PFSK-1 (cell line): ENCODE results near the gene CPSF3.

ENCODE experiments used
- FOXP2 ChIP-seq: optimal IDR thresholded peaks from 2 replicates; pipeline ENCODE3; 2011; ENCODE audit warnings: borderline replicate concordance, control low read depth, inconsistent platforms; ENCODE audit not compliant: insufficient read depth; ENCODE audit errors: extremely low read length, extremely low read depth
- POLR2AphosphoS5 ChIP-seq: IDR thresholded peaks from 2 replicates; pipeline ENCODE4 v1.6.1; 2012; ENCODE audit warnings: low read depth, mild to moderate bottlenecking, control low read depth, low read length, moderate library complexity
- REST ChIP-seq, 2 experiments: IDR thresholded peaks; 2 replicates each; pipeline versions ENCODE4 v1.6.1 to v1.8.0; 2011 to 2012; ENCODE audit warnings: low read depth in 2 of 2, low read length in 2 of 2, control low read depth in 1 of 2, inconsistent platforms in 1 of 2, mild to moderate bottlenecking in 1 of 2, moderate library complexity in 1 of 2; ENCODE audit not compliant: insufficient read depth in 1 of 2
- SIN3A ChIP-seq: IDR thresholded peaks from 2 replicates; pipeline ENCODE4 v1.6.1; 2012; ENCODE audit warnings: mild to moderate bottlenecking, low read length, moderate library complexity, borderline replicate concordance; ENCODE audit not compliant: insufficient read depth
- TAF1 ChIP-seq: IDR thresholded peaks from 2 replicates; pipeline ENCODE4 v1.6.1; 2012; ENCODE audit warnings: low read length, control low read depth, borderline replicate concordance; ENCODE audit not compliant: insufficient read depth

DNA sequence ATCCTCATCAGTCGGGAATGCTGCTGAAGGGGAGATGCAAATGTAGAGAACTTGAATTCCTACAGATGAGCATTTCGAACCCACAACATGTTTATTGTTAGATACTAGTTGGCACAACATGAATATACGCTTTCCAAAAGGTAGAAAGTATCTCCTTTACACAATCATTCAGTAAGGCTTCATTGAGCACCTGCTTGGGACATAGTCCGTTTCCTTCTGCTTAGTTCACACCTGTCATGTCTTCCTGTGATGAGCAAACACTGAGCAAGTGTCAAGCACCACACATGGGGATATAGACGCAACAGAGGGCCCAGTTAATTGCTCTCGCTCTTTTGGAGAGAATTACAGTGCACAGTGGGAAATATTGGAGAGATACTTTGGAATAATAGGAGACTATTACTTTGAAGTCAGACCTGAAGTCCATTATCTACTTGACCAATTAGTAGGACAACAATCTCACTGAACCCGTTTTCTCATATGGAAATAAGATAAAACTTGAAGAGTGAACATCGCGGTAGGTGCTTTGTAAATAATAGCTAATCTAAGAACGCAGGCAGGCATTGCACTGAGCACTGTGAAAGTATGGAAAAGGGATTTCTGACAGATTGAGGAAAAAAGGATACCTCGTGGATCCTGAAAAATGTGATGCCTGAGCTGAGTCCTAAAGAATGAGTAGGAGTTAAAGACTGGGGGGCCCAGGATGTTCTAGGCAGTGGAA is 1.2 kb downstream of the CPSF3 start:
- TF ChIP-seq TAF1 = no peak
- TF ChIP-seq POLR2AphosphoS5 = no peak
- TF ChIP-seq REST (IDR thresholded peaks at IDR 0.05; ENCODE audit: insufficient read depth in 1 of 2, low read depth in 2 of 2, low read length in 2 of 2) = no peak
- no peak for TF ChIP-seq FOXP2
- no peak for TF ChIP-seq SIN3A
